ENCODE measurements around the gene MUC2. TPM values are rescaled to one million over a fixed set of nuclear protein-coding genes. Genes with fewer than 3 reads are reported as not detected.

MUC2 gene
- total RNA-seq, 2 experiments from 2014 or later, result not detected

- ATAC-seq (peak; percentile 100), DNase-seq (peak; percentile 83)
- Mint-ChIP-seq H3K36me3 (ENCODE audit: low read depth) (no peaks in the 10 kb centered on the region), H3K9me3 (no peaks in the 10 kb centered on the region), H3K4me3 (no peak overlapping the region), H3K27me3 (peaks cover 8% of the 10 kb centered on the region), H3K27ac (no peak overlapping the region), H3K4me1 (ENCODE audit: low read depth) (no peaks in the 10 kb centered on the region)
- peak; percentile 90 for TF ChIP-seq CTCF (IDR thresholded peaks at IDR 0.05)
- intact Hi-C loops (cut with micrococcal nuclease), result loop anchor here (5.0 kb wide), 1 partner anchor 203 kb away; no protein-coding TSS in a partner anchor
- ChIA-PET POLR2A (interaction anchor here (2.3 kb wide), 1 partner anchor 203 kb away, joined by 5 read pairs; no protein-coding TSS in a partner anchor), CTCF (interaction anchor here (0.6 to 4.7 kb wide), 13 partner anchors 9 to 273 kb away, joined by 3 to 46 read pairs (median 3); partner anchors contain the start of gene CHID1)
Observed at GRCh38 chr11:1050581-1051355, 23.9 kb upstream of the MUC2 start.

GRCh38 chr11:1051356-1052132 lies 23.1 kb upstream of the MUC2 start:
- POLR2A ChIA-PET, result interaction anchor here (2.3 kb wide), 1 partner anchor 203 kb away, joined by 5 read pairs; no protein-coding TSS in a partner anchor
- Mint-ChIP-seq H3K4me1 (ENCODE audit: low read depth) (no peaks in the 10 kb centered on the region), H3K27me3 (peaks cover 8% of the 10 kb centered on the region), H3K27ac (no peak overlapping the region), H3K4me3 (no peak overlapping the region), H3K9me3 (no peaks in the 10 kb centered on the region), H3K36me3 (ENCODE audit: low read depth) (no peaks in the 10 kb centered on the region)
- no peak for ATAC-seq
- DNase-seq, result no peak
- intact Hi-C loops (cut with micrococcal nuclease), result loop anchor here (5.0 kb wide), 1 partner anchor 204 kb away; no protein-coding TSS in a partner anchor
- CTCF ChIA-PET, result interaction anchor here (0.6 to 4.7 kb wide), 11 partner anchors 10 to 274 kb away, joined by 3 to 46 read pairs (median 3); no protein-coding TSS in a partner anchor
- TF ChIP-seq CTCF (IDR thresholded peaks at IDR 0.05), result peak; percentile 41

GRCh38 chr11:1052133-1053011 lies 22.3 kb upstream of the MUC2 start:
- no peak overlapping the region for H3K4me3 Mint-ChIP-seq
- no peaks in the 10 kb centered on the region for H3K36me3 Mint-ChIP-seq (ENCODE audit: low read depth)
- DNase-seq (no peak), ATAC-seq (no peak)
- ChIA-PET CTCF (interaction anchor here (0.9 to 4.7 kb wide), 4 partner anchors 82 to 205 kb away, joined by 3 to 46 read pairs (median 4); no protein-coding TSS in a partner anchor), POLR2A (interaction anchor here (2.3 kb wide), 1 partner anchor 204 kb away, joined by 5 read pairs; no protein-coding TSS in a partner anchor)
- intact Hi-C loops (cut with micrococcal nuclease), result loop anchor here (5.0 kb wide), 1 partner anchor 205 kb away; no protein-coding TSS in a partner anchor
- no peaks in the 10 kb centered on the region for H3K4me1 Mint-ChIP-seq (ENCODE audit: low read depth)
- no peak for TF ChIP-seq CTCF (IDR thresholded peaks at IDR 0.05)
- H3K27me3 Mint-ChIP-seq, result peaks cover 6% of the 10 kb centered on the region
- no peaks in the 10 kb centered on the region for H3K9me3 Mint-ChIP-seq
- no peak overlapping the region for H3K27ac Mint-ChIP-seq

- TF ChIP-seq CTCF (IDR thresholded peaks at IDR 0.05), result no peak
- ATAC-seq (no peak), DNase-seq (no peak)
- Mint-ChIP-seq H3K36me3 (ENCODE audit: low read depth) (no peaks in the 10 kb centered on the region), H3K4me3 (no peak overlapping the region), H3K27ac (no peak overlapping the region), H3K27me3 (peaks cover 12% of the 10 kb centered on the region), H3K4me1 (ENCODE audit: low read depth) (no peaks in the 10 kb centered on the region), H3K9me3 (no peaks in the 10 kb centered on the region)
- ChIA-PET CTCF (interaction anchor here (4.7 kb wide), 1 partner anchor 206 kb away, joined by 46 read pairs; no protein-coding TSS in a partner anchor), POLR2A (interaction anchor here (2.3 kb wide), 1 partner anchor 205 kb away, joined by 5 read pairs; no protein-coding TSS in a partner anchor)
- intact Hi-C loops (cut with micrococcal nuclease), result loop anchor here (5.0 kb wide), 1 partner anchor 206 kb away; no protein-coding TSS in a partner anchor
Observed at GRCh38 chr11:1053121-1053901, 21.4 kb upstream of the MUC2 start.

Measured in activated CD8-positive, alpha-beta T cell treated with anti-CD3 and anti-CD28 coated beads for 36 hours (primary cell).